ENCODE measurements around the gene PRKRIP1. TPM values are rescaled to one million over a fixed set of nuclear protein-coding genes. Genes with fewer than 3 reads are reported as not detected.
"Not testable (repeated sequence)": the region's sequence is repeated elsewhere in the genome, so short reads cannot be mapped to it uniquely, and the experiment has no call there.

PRKRIP1 gene, protein sequence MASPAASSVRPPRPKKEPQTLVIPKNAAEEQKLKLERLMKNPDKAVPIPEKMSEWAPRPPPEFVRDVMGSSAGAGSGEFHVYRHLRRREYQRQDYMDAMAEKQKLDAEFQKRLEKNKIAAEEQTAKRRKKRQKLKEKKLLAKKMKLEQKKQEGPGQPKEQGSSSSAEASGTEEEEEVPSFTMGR
- polyA plus RNA-seq (ENCODE audit: insufficient read length in 10 of 10): 10 to 100 TPM; 17.6 to 30.1 (median 24.8) TPM
- long read RNA-seq, donor 1, partial matches to known transcripts: 133 of 138 reads
- long read RNA-seq, donor 1, other reads (novel, unspliced or antisense): 0 of 138 reads
- long read RNA-seq, donor 2, partial matches to known transcripts: 139 of 155 reads
- long read RNA-seq, donor 2, other reads (novel, unspliced or antisense): 11 of 155 reads
- long read RNA-seq, donor 3: 0 reads
- long read RNA-seq, donor 4, partial matches to known transcripts: 0 of 3 reads
- long read RNA-seq, donor 4, other reads (novel, unspliced or antisense): 0 of 3 reads
- long read RNA-seq, donor 5, transcript PRKRIP1-201 (6 exons, 2,159 nt): major isoform, 5 of 184 reads
- long read RNA-seq, donor 5, partial matches to known transcripts: 178 of 184 reads
- long read RNA-seq, donor 5, other reads (novel, unspliced or antisense): 0 of 184 reads
- long read RNA-seq, donor 6, partial matches to known transcripts: 182 of 185 reads
- long read RNA-seq, donor 6, other reads (novel, unspliced or antisense): 0 of 185 reads
- long read RNA-seq, donor 7, transcript PRKRIP1-201 (6 exons, 2,159 nt): major isoform, 6 of 122 reads
- long read RNA-seq, donor 7, partial matches to known transcripts: 116 of 122 reads
- long read RNA-seq, donor 7, other reads (novel, unspliced or antisense): 0 of 122 reads
- long read RNA-seq, donor 8, partial matches to known transcripts: 107 of 110 reads
- long read RNA-seq, donor 8, other reads (novel, unspliced or antisense): 0 of 110 reads
- long read RNA-seq, donor 9: 0 reads

DNA sequence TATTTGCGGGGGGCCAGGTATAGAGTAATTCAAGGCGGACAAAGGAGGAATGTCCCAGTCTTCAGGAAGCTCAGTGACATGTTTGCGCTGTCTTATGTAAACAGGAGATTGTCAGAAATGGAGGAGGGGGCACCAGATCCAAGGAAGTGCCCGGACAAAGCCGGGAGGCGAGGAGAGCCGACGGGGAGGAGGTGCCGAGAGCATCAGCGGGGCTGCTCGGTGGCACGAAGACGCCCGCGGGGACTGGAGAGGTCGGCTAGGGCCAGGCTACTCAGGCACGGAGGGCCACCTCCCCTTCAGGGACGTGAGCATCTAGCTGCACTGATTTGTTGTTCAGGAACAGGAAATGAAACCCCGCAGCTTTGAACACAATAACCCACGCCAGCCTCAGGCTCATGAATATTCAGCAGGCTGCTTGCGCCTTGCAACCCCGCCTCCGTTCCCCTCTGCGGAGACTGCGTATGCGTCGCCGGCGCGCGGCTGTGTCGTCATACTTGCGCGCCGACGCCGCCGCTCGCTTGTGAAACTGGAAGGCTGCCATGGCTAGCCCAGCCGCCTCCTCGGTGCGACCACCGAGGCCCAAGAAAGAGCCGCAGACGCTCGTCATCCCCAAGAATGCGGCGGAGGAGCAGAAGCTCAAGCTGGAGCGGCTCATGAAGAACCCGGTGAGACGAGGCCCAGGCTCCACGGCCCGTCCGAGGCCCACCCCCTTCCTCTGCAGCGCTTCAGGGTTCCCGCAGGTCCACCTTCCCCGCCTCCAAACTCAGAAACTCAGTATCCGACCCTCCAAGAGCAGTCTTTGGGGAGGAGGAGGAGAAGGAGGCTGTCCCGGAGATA, at the start of gene PRKRIP1:
Gene PRKRIP1, plus strand, starts transcription at position 491 of the 837 bp plus-strand sequence. Its CDS starts 49 bp downstream, at position 540.
- peak; percentile 83 to 95 (median 87) for DNase-seq

DNA sequence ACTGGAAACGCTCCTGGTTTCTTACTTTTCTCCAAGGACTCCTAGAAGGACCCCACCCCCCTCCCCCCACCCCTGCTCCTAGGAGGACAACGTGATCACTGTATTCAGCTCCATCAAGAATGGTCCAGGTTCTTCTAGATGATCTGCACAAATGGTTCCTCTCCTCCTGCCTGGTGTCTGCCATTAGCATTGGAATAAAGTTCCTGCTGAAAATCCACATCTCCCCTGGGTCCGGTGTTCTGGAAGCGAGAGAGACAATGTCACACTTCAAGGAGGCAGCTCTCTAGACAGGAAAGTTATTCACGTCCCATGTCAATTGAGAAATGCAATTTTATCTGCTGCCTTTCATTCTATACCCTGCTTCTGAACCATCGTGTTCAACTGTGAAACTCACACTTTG, 49.2 kb upstream of the PRKRIP1 start:
- not testable (repeated sequence) for DNase-seq

GRCh38 chr7:102356344-102356743, 39.8 kb upstream of the PRKRIP1 start, which contains the start of gene SPDYE6:
SPDYE6 (minus strand) TSS chr7:102356444; CDS start chr7:102356023, 421 bp downstream.
- not testable (repeated sequence) for DNase-seq

DNA sequence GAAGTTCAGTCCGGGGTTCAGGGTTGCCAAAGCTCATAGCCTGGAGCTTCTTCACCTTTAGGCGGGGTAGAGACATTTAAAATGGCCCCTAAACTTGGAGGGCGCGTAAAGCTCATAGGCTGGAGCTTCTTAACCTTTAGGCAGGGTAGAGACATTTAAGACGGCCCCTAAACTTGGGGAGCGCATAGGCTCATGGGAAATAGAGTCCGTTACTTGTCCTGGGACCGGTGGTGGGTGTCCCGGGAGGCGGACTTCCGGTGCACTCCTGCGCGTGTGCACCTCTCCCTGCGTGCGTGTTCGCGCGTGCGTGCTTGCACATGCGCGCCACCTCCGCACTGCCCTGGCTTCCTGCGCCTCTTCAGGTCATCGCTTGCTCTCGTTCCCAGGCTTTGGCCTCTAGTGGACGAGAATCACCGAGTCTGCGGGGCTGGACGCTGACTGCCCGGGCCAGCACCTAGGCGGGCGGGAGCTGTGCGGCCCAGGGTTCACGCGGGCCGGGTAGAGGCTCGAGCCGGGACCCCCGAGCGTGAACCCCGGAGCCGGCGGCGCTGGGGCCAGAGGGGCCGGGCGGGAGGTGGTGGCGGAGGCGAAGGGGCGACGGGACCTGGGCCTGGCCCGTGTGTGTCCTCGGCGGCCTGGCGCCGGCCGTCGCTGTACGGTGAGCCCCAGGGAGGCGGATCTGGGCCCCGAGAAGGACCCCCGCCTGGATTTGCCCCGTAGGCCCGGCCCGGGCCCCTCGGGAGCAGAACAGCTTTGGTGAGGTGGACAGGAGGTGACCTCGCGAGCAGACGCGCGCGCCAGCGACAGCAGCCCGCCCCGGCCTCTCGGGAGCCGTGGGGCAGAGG, 32.4 kb upstream of the PRKRIP1 start:
- DNase-seq: peak; percentile 96 to 98 (median 98)

DNA sequence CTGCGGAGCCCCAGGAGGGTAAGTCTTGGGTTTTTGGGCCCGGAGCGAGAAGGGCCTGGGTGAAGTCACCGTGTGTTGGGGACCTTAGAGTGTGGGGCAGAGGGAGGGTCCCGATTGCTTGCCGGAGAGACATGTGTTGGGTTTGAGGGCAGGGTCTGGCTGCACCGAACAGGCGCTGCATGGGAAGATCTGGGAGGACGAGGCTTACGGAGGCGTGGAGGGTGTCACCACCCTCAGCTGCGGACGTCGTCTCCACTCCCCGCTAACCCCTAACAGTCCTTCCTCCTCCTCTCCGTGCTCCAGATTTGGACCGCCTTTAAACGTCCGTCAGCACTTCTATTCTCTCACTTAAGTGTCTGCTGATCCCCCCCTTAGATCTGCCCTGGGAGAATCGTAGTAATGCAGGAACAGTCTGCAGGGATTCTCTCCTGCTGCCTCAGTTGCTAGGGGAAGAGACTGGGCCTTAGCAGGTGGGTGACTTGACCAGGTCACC, 31.7 kb upstream of the PRKRIP1 start:
- peak in 1 of 3 donors; percentile 19 for DNase-seq

- not testable (repeated sequence) for DNase-seq
Observed at GRCh38 chr7:102365390-102365789, 30.8 kb upstream of the PRKRIP1 start.

GRCh38 chr7:102370038-102370437, 26.1 kb upstream of the PRKRIP1 start:
- not testable (repeated sequence) for DNase-seq

DNA sequence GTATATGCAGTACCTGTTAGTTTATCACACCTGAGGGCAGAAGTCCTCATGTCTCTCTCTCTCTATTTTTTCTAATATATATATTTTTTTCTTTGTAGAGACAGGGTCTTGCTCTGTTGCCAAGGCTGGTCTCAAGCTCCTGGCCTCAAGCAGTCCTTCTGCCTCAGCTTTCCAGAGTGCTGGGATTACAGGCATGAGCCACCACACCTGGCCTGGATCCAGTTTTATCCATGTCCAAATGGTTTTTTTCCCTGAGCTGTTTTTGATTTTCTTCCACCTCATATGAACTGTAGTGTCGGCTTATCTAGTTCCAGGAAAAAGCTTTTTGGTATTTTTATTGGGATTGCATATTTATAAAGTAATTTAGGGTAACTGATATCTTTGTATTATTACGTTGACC, 23.4 kb upstream of the PRKRIP1 start:
- not testable (repeated sequence) for DNase-seq

GRCh38 chr7:102376964-102377466, 19.1 kb upstream of the PRKRIP1 start:
- no peak for DNase-seq

GRCh38 chr7:102380837-102381236, 15.3 kb upstream of the PRKRIP1 start:
- not testable (repeated sequence) for DNase-seq

GRCh38 chr7:102381696-102382425, 14.3 kb upstream of the PRKRIP1 start:
- not testable (repeated sequence) for DNase-seq

GRCh38 chr7:102387064-102387463, 9.1 kb upstream of the PRKRIP1 start:
- DNase-seq: no peak

GRCh38 chr7:102389810-102390209, 6.4 kb upstream of the PRKRIP1 start:
- no peak for DNase-seq

- peak; percentile 71 to 85 (median 75) for DNase-seq
Observed at GRCh38 chr7:102390697-102391484, 5.3 kb upstream of the PRKRIP1 start.

- no peak for DNase-seq
Observed at GRCh38 chr7:102392330-102392729, 3.8 kb upstream of the PRKRIP1 start.

- no peak for DNase-seq
Observed at GRCh38 chr7:102393467-102393866, 2.7 kb upstream of the PRKRIP1 start.

DNA sequence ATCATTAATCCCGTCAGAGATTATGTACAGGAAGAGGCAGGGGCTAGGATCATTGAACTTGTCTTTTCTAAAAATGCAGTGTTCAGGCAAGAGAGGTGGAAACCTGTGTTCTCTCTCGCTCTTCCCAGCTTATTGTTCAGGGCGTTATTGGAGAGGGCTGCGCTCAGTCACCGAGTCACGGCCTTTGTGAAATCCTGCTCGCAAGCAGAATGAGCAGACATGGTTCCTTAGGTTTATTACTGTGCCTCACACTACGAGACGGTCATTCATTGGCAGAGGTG, 631 bp upstream of the PRKRIP1 start:
- DNase-seq: no peak

GRCh38 chr7:102396710-102397019, 502 bp downstream of the PRKRIP1 start:
- no peak for DNase-seq

GRCh38 chr7:102398543-102398942, 2.4 kb downstream of the PRKRIP1 start:
- DNase-seq: no peak
